H1 (cell line): ENCODE data around the gene CDYL2. TPM values are rescaled to one million over a fixed set of nuclear protein-coding genes. Genes with fewer than 3 reads are reported as not detected.

Experiments
- CTCF ChIA-PET: fragments of 300-600 bp; sonication (Branson Sonifier 250); formaldehyde crosslinking; loops from one replicate; lab custom pipeline; 2021; ENCODE audit not compliant: partially characterized antibody; lab: Charles Lee
- POLR2A ChIA-PET: fragments of 300-600 bp; sonication (Branson Sonifier 250); formaldehyde crosslinking; loops from one replicate; lab custom pipeline; 2021; ENCODE audit warnings: inconsistent platforms; ENCODE audit not compliant: partially characterized antibody; lab: Charles Lee
- DNase-seq, 2 experiments: peaks; one replicate each; pipeline versions ENCODE4 v3.0.0 to v3.0.0-alpha.2; 2010 to 2022; ENCODE audit warnings: low spot score in 2 of 2, low read depth in 1 of 2, mixed read lengths in 1 of 2
- FAIRE-seq: peaks from 2 replicates; lab custom pipeline; 2011; peaks lifted over from hg19 to GRCh38; lab: Jason Lieb, UNC
- H2AFZ ChIP-seq: 2 replicates; pipeline ENCODE4 v1.8.1; 2012; ENCODE audit warnings: low read length, inconsistent platforms
- H2AK5ac ChIP-seq: 2 replicates; pipeline ENCODE4 v1.6.1; 2013; ENCODE audit warnings: low read depth, low read length
- H2BK120ac ChIP-seq: replicated peaks from 2 replicates; pipeline ENCODE3; 2013; ENCODE audit warnings: low read depth, low read length, inconsistent platforms
- H2BK12ac ChIP-seq: 2 replicates; pipeline ENCODE4 v1.6.1; 2013; ENCODE audit warnings: low read depth, low read length
- H2BK15ac ChIP-seq: 2 replicates; pipeline ENCODE4 v1.6.1; 2013; ENCODE audit warnings: low read length
- H2BK20ac ChIP-seq: 2 replicates; pipeline ENCODE4 v1.6.1; 2013; ENCODE audit warnings: low read length
- H2BK5ac ChIP-seq: 2 replicates; pipeline ENCODE4 v1.6.1; 2013; ENCODE audit warnings: low read depth, low read length
- H3K14ac ChIP-seq: 2 replicates; pipeline ENCODE4 v1.6.1; 2013; ENCODE audit warnings: inconsistent platforms; ENCODE audit not compliant: insufficient read length
- H3K18ac ChIP-seq: 2 replicates; pipeline ENCODE4 v1.6.1; 2013; ENCODE audit warnings: low read length; ENCODE audit errors: extremely low read depth
- H3K23ac ChIP-seq: 2 replicates; pipeline ENCODE4 v1.6.1; 2013; ENCODE audit warnings: inconsistent platforms; ENCODE audit not compliant: insufficient read length
- H3K23me2 ChIP-seq: 2 replicates; pipeline ENCODE4 v1.6.1; 2013; ENCODE audit warnings: low read depth, low read length
- H3K27ac ChIP-seq: 2 replicates; pipeline ENCODE4 v1.6.1; 2011; ENCODE audit warnings: low read depth, low read length, inconsistent platforms
- H3K27me3 ChIP-seq, 4 experiments: replicated peaks in 1 of 4; 1 replicate in 1 of 4; 2 replicates in 3 of 4; pipeline versions ENCODE4 v1.6.1 to v1.8.1; 2011 to 2013; ENCODE audit warnings: low read length in 3 of 4, mild to moderate bottlenecking in 3 of 4, inconsistent platforms in 2 of 4, mixed read lengths in 2 of 4, moderate library complexity in 1 of 4; ENCODE audit not compliant: control insufficient read depth in 3 of 4, insufficient read depth in 3 of 4; ENCODE audit errors: extremely low read depth in 1 of 4
- H3K36me3 ChIP-seq, 4 experiments: 2 replicates each; pipeline versions ENCODE4 v1.6.1 to v1.8.1; 2011 to 2013; ENCODE audit warnings: mild to moderate bottlenecking in 4 of 4, low read length in 3 of 4, moderate library complexity in 2 of 4, control low read depth in 1 of 4, inconsistent platforms in 1 of 4; ENCODE audit not compliant: insufficient read depth in 4 of 4, control insufficient read depth in 2 of 4
- H3K4ac ChIP-seq: replicated peaks from 2 replicates; pipeline ENCODE3; 2013; ENCODE audit warnings: low read length, low read depth, mixed read lengths, inconsistent platforms; ENCODE audit not compliant: insufficient read length
- H3K4me1 ChIP-seq, 4 experiments: replicated peaks in 1 of 4; 1 replicate in 1 of 4; 2 replicates in 3 of 4; pipeline versions ENCODE4 v1.6.1 to v1.8.1; 2011 to 2013; ENCODE audit warnings: low read length in 3 of 4, inconsistent platforms in 2 of 4, mixed read lengths in 1 of 4; ENCODE audit not compliant: insufficient read depth in 4 of 4, control insufficient read depth in 3 of 4
- H3K4me2 ChIP-seq, 2 experiments: 2 replicates each; pipeline versions ENCODE4 v1.6.1 to v1.8.1; 2011 to 2013; ENCODE audit warnings: low read depth in 2 of 2, low read length in 2 of 2, control low read depth in 1 of 2, inconsistent platforms in 1 of 2, mild to moderate bottlenecking in 1 of 2; ENCODE audit not compliant: insufficient read depth in 1 of 2
- H3K4me3 ChIP-seq, 4 experiments: fragments of 200-600, 300-600 bp in 1 of 4; sonication (generic), shearing (Covaris generic), sonication (Bioruptor Twin) in 1 of 4; 2 replicates each; pipeline versions ENCODE4 v1.5.1 to v1.8.1; 2011 to 2016; ENCODE audit warnings: low read length in 4 of 4, low read depth in 3 of 4, control low read depth in 2 of 4, inconsistent platforms in 2 of 4, mild to moderate bottlenecking in 2 of 4, mixed read lengths in 1 of 4, moderate library complexity in 1 of 4; ENCODE audit not compliant: insufficient read depth in 2 of 4; ENCODE audit errors: extremely low read depth in 1 of 4
- H3K56ac ChIP-seq: replicated peaks from 2 replicates; pipeline ENCODE3; 2013; ENCODE audit warnings: low read depth, mild to moderate bottlenecking, mixed read lengths, low read length, inconsistent platforms; ENCODE audit not compliant: insufficient read length
- H3K79me1 ChIP-seq: 2 replicates; pipeline ENCODE4 v1.6.1; 2013; ENCODE audit warnings: low read depth, low read length, control low read depth
- H3K79me2 ChIP-seq, 2 experiments: 2 replicates each; pipeline versions ENCODE4 v1.6.1 to v1.8.1; 2012 to 2013; ENCODE audit warnings: low read length in 2 of 2, mild to moderate bottlenecking in 2 of 2, inconsistent platforms in 1 of 2; ENCODE audit not compliant: insufficient read depth in 2 of 2, control insufficient read depth in 1 of 2
- H3K9ac ChIP-seq, 4 experiments: replicated peaks in 1 of 4; 1 replicate in 1 of 4; 2 replicates in 3 of 4; pipeline versions ENCODE4 v1.6.1 to v1.8.1; 2011 to 2013; ENCODE audit warnings: low read depth in 3 of 4, low read length in 3 of 4, control low read depth in 2 of 4, mild to moderate bottlenecking in 2 of 4, moderate library complexity in 2 of 4, inconsistent platforms in 1 of 4; ENCODE audit errors: extremely low read depth in 1 of 4
- H3K9me3 ChIP-seq, 2 experiments: 2 replicates each; pipeline versions ENCODE4 v1.6.1 to v1.8.1; 2012 to 2013; ENCODE audit warnings: mild to moderate bottlenecking in 2 of 2, moderate library complexity in 2 of 2, control low read depth in 1 of 2, inconsistent platforms in 1 of 2, low read depth in 1 of 2, low read length in 1 of 2, mixed read lengths in 1 of 2; ENCODE audit not compliant: insufficient read depth in 2 of 2
- H4K20me1 ChIP-seq, 2 experiments: replicated peaks in 1 of 2; 2 replicates each; pipeline versions ENCODE3 to v1.8.1; 2011 to 2013; ENCODE audit warnings: inconsistent platforms in 2 of 2, low read length in 2 of 2, mild to moderate bottlenecking in 1 of 2; ENCODE audit not compliant: insufficient read depth in 2 of 2, control insufficient read depth in 1 of 2
- H4K5ac ChIP-seq: 2 replicates; pipeline ENCODE4 v1.6.1; 2013; ENCODE audit warnings: low read length, low read depth, mixed read lengths, inconsistent platforms; ENCODE audit not compliant: insufficient read length
- H4K8ac ChIP-seq: 2 replicates; pipeline ENCODE4 v1.8.0; 2013; ENCODE audit warnings: mild to moderate bottlenecking, moderate library complexity, low read length, inconsistent platforms; ENCODE audit not compliant: insufficient read depth; ENCODE audit errors: extremely low read depth
- H4K91ac ChIP-seq: replicated peaks from 2 replicates; pipeline ENCODE3; 2013; ENCODE audit warnings: low read length, mixed read lengths, inconsistent platforms; ENCODE audit not compliant: insufficient read length
- CEBPB ChIP-seq: IDR thresholded peaks from 2 replicates; pipeline ENCODE4 v1.6.1; 2012; ENCODE audit warnings: low read depth, low read length
- EGR1 ChIP-seq: IDR thresholded peaks from 2 replicates; pipeline ENCODE4 v1.6.1; 2011; ENCODE audit warnings: low read depth, low read length, borderline replicate concordance
- EZH2 ChIP-seq: fragments of 200-600 bp; sonication (generic); IDR thresholded peaks from 2 replicates; pipeline ENCODE4 v1.7.1; 2012; ENCODE audit warnings: low read depth, mild to moderate bottlenecking, moderate library complexity, low read length, inconsistent platforms; ENCODE audit not compliant: severe bottlenecking
- SP4 ChIP-seq: IDR thresholded peaks from 2 replicates; pipeline ENCODE4 v1.6.1; 2012; ENCODE audit warnings: low read length, inconsistent platforms
- WGBS, 2 experiments: shearing (Covaris generic) in 1 of 2; methylation state at CpG; one replicate each; pipeline versions ENCODE4 v1.1.6 to v1.1.7; 2013 to 2015; ENCODE audit warnings: low lambda C conversion rate in 2 of 2, mixed read lengths in 2 of 2, inconsistent platforms in 1 of 2, low coverage in 1 of 2, missing lambda C conversion rate in 1 of 2; ENCODE audit not compliant: insufficient replicate concordance in 2 of 2, insufficient coverage in 1 of 2, insufficient read length in 1 of 2; ENCODE audit errors: extremely low coverage in 1 of 2, missing lambda C conversion rate in 1 of 2; 5-methylcytosine and 5-hydroxymethylcytosine counted together
- polyA plus RNA-seq, 7 experiments: library from polyadenylated mRNA; depleted of rRNA in 3 of 7; stranded (reverse) in 5 of 7; unstranded in 2 of 7; fragments of >200 nt in 5 of 7; fragments of 200-250 nt in 2 of 7; gene quantifications; 1 replicate in 5 of 7; 2 replicates in 1 of 7; 4 replicates in 1 of 7; pipeline versions ENCODE4 v1.2.1 to v1.2.3, GENCODE V29; 2011 to 2013; ENCODE audit warnings: missing spikeins in 2 of 7, mixed read lengths in 2 of 7
- total RNA-seq: library from RNA; stranded (reverse); fragmentation: NEBNext Ultra II Directional; extraction: Animal tissue kit (Norgen Biotek cat#: 25700); gene quantifications from 2 replicates; pipeline ENCODE4 v1.2.1, GENCODE V29; 2021

CDYL2 gene
- total and polyA plus RNA-seq, 2 of the 8 experiments (the other 6 are each of a cell fraction or from before 2014, with no cell fraction given) = 0.33 to 5.3 TPM

GRCh38 chr16:80611930-80612327 is 192.5 kb downstream of the CDYL2 start:
- Histone ChIP-seq H3K14ac (no peak overlapping the region), H3K36me3 (no peaks in the 10 kb centered on the region), H3K23me2 (no peaks in the 10 kb centered on the region), H3K4me1 (no peaks in the 10 kb centered on the region), H2BK15ac (no peak overlapping the region), H3K27me3 (no peaks in the 10 kb centered on the region), H2AK5ac (no peak overlapping the region), H3K27ac (no peak overlapping the region), H4K20me1 (no peaks in the 10 kb centered on the region), H2BK20ac (no peak overlapping the region), H2BK120ac (no peak overlapping the region), H3K18ac (no peak overlapping the region), H3K9me3 (peaks cover 32 to 67% of the 10 kb centered on the region in 2 experiments), H2BK12ac (no peak overlapping the region), H3K4me2 (no peak overlapping the region), H4K8ac (no peak overlapping the region), H2BK5ac (no peak overlapping the region), H3K4ac (no peak overlapping the region), H3K79me2 (no peaks in the 10 kb centered on the region), H4K5ac (no peak overlapping the region), H4K91ac (no peak overlapping the region), H3K9ac (no peak overlapping the region), H3K23ac (no peak overlapping the region), H3K79me1 (no peaks in the 10 kb centered on the region), H3K4me3 (no peak overlapping the region), H3K56ac (no peak overlapping the region)
- 94% methylated on average over 9 of the region's 11 CpGs; no CpG with 5 or more reads in 1 of the 2 experiments for WGBS, 2 experiments
- POLR2A ChIA-PET = no interaction called here
- CTCF ChIA-PET = no interaction called here
- FAIRE-seq (no peak), DNase-seq (no peak)
- TF ChIP-seq CEBPB = no peak
- no peak for TF ChIP-seq EZH2
- no peak for TF ChIP-seq EGR1
- TF ChIP-seq SP4 = no peak
- TF ChIP-seq, all 59 proteins: peak for 0
- no peak overlapping the region for H2AFZ ChIP-seq
